ENCODE measurements around the gene CA11.

DNA sequence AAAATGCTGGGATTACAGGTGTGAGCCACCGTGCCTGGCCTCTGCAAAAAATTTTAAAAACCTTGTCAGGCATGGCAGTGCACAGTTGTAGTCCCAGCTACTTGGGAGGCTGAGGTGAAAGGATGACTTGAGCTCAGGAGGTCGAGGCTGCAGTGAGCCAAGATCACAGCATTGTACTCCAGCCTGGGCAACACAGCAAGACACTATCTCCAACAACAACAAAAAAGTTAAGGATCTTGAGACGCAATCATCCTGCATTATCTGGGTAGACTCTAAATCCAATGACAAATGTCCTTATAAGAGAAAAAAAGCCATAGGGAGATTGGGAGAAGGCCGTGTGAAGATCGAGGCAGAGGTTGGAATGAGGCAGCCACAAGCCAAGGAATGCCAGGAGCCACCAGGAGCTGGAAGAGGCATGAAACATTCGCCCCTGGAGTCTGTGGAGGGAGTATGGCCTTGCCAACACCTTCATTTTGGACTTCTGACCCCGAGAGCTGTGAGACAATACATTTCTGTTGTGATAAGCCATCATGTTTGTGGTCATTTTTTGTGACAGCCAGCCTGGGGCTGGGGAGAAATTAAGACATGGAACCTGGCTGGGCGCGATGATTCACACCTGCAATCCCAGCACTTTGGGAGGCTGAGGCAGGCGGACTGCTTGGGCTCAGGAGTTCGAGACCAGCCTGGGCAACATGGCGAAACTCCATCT lies 5.1 kb upstream of the CA11 start:
- TF ChIP-seq GATA2 (IDR thresholded peaks at IDR 0.05; ENCODE audit: low read depth, low read length), result no peak
- no peak for TF ChIP-seq GATA3 (IDR thresholded peaks at IDR 0.05; ENCODE audit: low read depth, low read length)

Data from SH-SY5Y (cell line).